K562 (cell line): Measurements from ENCODE around the gene FKBP2. TPM values are rescaled to one million over a fixed set of nuclear protein-coding genes. Genes with fewer than 3 reads are reported as not detected.
A peak's percentile ranks its signal among the peaks of the same experiment; 100 is the strongest.

Source experiments
- ATF3 ChIP-seq, 2 experiments: fragments of 450-650 bp in 1 of 2; sonication (generic) in 1 of 2; formaldehyde crosslinking in 1 of 2; IDR thresholded peaks in 1 of 2; conservative IDR thresholded peaks in 1 of 2; 2 replicates each; pipeline versions ENCODE4 v1.6.1 to v1.8.1; 2016 to 2023; ENCODE audit warnings: mild to moderate bottlenecking in 2 of 2, moderate library complexity in 2 of 2, inconsistent platforms in 1 of 2, missing genetic modification reagents in 1 of 2
- MAX ChIP-seq: sonication (generic); formaldehyde crosslinking; IDR thresholded peaks from 2 replicates; pipeline ENCODE4 v1.9.0; 2022; ENCODE audit warnings: mild to moderate bottlenecking, missing genetic modification reagents
- MCM3 ChIP-seq: fragments of 450-650 bp; IDR thresholded peaks from 2 replicates; pipeline ENCODE4 v1.6.1; 2016
- MTA2 ChIP-seq: fragments of 450-650 bp; IDR thresholded peaks from 2 replicates; pipeline ENCODE4 v1.6.1; 2016; ENCODE audit warnings: low read depth
- MYNN ChIP-seq, 2 experiments: sonication (generic); formaldehyde crosslinking in 1 of 2; IDR thresholded peaks; 2 replicates each; pipeline versions ENCODE4 v1.5.0 to v1.6.1; 2016 to 2020; ENCODE audit warnings: antibody characterized with exemption in 1 of 2, missing genetic modification reagents in 1 of 2
- RB1 ChIP-seq: fragments of 450-650 bp; IDR thresholded peaks from 2 replicates; pipeline ENCODE4 v1.6.1; 2017; ENCODE audit warnings: low read depth, mild to moderate bottlenecking
- RBM22 ChIP-seq: fragments of 200-400 bp; formaldehyde crosslinking; IDR thresholded peaks from 2 replicates; pipeline ENCODE4 v1.6.1; 2018; ENCODE audit warnings: low read length, low read depth; ENCODE audit not compliant: poor library complexity, severe bottlenecking
- SREBF2 ChIP-seq: sonication (generic); formaldehyde crosslinking; IDR thresholded peaks from 2 replicates; pipeline ENCODE4 v1.4.0; 2020; ENCODE audit warnings: mild to moderate bottlenecking, missing genetic modification reagents
- TAF1 ChIP-seq: IDR thresholded peaks from 2 replicates; pipeline ENCODE4 v1.6.1; 2011; ENCODE audit warnings: mild to moderate bottlenecking, low read length, moderate library complexity; ENCODE audit not compliant: insufficient read depth, control insufficient read depth, severe bottlenecking; ENCODE audit errors: extremely low read depth
- TCF3 ChIP-seq: sonication (generic); formaldehyde crosslinking; IDR thresholded peaks from 2 replicates; pipeline ENCODE4 v1.4.0; 2020; ENCODE audit warnings: mild to moderate bottlenecking, missing genetic modification reagents
- TCF7 ChIP-seq: sonication (generic); IDR thresholded peaks from 2 replicates; pipeline ENCODE4 v1.6.1; 2016; ENCODE audit warnings: antibody characterized with exemption, borderline replicate concordance
- TRIM28 ChIP-seq: fragments of 450-650 bp; IDR thresholded peaks from 2 replicates; pipeline ENCODE4 v1.6.1; 2017
- ZBTB40 ChIP-seq, 2 experiments: fragments of 450-650 bp in 1 of 2; sonication (generic) in 1 of 2; formaldehyde crosslinking in 1 of 2; IDR thresholded peaks; 2 replicates each; pipeline versions ENCODE4 v1.7.1 to v1.9.0; 2016 to 2022; ENCODE audit warnings: inconsistent platforms in 1 of 2, mild to moderate bottlenecking in 1 of 2, missing genetic modification reagents in 1 of 2
- ZBTB9 ChIP-seq: fragments of 450-650 bp; formaldehyde crosslinking; IDR thresholded peaks from 2 replicates; pipeline ENCODE4 v1.4.0; 2020; ENCODE audit warnings: mild to moderate bottlenecking, moderate library complexity
- ZNF23 ChIP-seq: fragments of 250-450 bp; sonication (Bioruptor Pico); IDR thresholded peaks from 2 replicates; pipeline ENCODE4 v1.4.0; 2020; ENCODE audit warnings: mild to moderate bottlenecking
- polyA plus RNA-seq, 8 experiments: library from polyadenylated mRNA; depleted of rRNA in 4 of 8; stranded (reverse) in 5 of 8; unstranded in 3 of 8; fragments of >200 nt; fragmentation: Nextera tagmentation in 2 of 8; fragmentation: Illumina TruSeq in 1 of 8; extraction: Ambion mirVana in 2 of 8; extraction: Trizol in 1 of 8; gene quantifications; 2 replicates each; pipeline versions ENCODE4 v1.2.1 to v1.2.3, GENCODE V29; 2011 to 2014; ENCODE audit warnings: inconsistent platforms in 1 of 8, missing spikeins in 1 of 8
- total RNA-seq, 7 experiments: library from RNA; depleted of rRNA in 6 of 7; stranded (reverse); fragments of >200 nt in 6 of 7; fragmentation: Illumina TruSeq in 2 of 7; extraction: Trizol in 2 of 7; gene quantifications; 2 replicates each; pipeline versions ENCODE4 v1.2.1 to v1.2.3, GENCODE V29; 2011 to 2021; ENCODE audit warnings: low replicate concordance in 1 of 7

Gene FKBP2
- total and polyA plus RNA-seq, 9 of the 15 experiments (the other 6 are each of a cell fraction or from before 2014, with no cell fraction given), result 3.5 to 151 (median 58.1) TPM

- TF ChIP-seq ZBTB40 (IDR thresholded peaks at IDR 0.05) (peak; percentile 63), ZBTB40 (CRISPR knock-in tag; IDR thresholded peaks at IDR 0.05) (no peak), SREBF2 (CRISPR knock-in tag) (no peak), ATF3 (IDR thresholded peaks at IDR 0.05) (no peak), ATF3 (CRISPR knock-in tag; conservative IDR thresholded peaks at IDR 0.05) (no peak), ZBTB9 (CRISPR knock-in tag) (0 out of 2 replicates have a peak, but pooled peaks have one; percentile 34), RBM22 (peak; percentile 93), MCM3 (no peak), TCF7 (no peak), MYNN (IDR thresholded peaks at IDR 0.05) (no peak), MYNN (CRISPR knock-in tag; IDR thresholded peaks at IDR 0.05) (no peak), RB1 (no peak), TRIM28 (no peak), TCF3 (no peak), MTA2 (no peak), MAX (CRISPR knock-in tag) (no peak), ZNF23 (no peak), TAF1 (peak; percentile 61)
These were observed 43.4 kb downstream of the FKBP2 start, which contains the start of gene BAD (continued) for GRCh38 chr11:64284048-64284961.
